T-helper 1 cell treated with Interleukin-12 subunit alpha and Interleukin-12 subunit beta and Interleukin-4 antibody, amounts not matched to agents 30 μg/mL and 1 μg/mL, for 36 hours (primary cell): ENCODE data around the gene PTPRJ.

Source experiments
- H3K27ac Mint-ChIP-seq: one replicate; pipeline ENCODE4 v1.8.0; 2021; ENCODE audit warnings: mild to moderate bottlenecking, mixed read lengths
- H3K27me3 Mint-ChIP-seq: one replicate; pipeline ENCODE4 v1.8.0; 2021; ENCODE audit warnings: low read depth, mixed read lengths
- H3K36me3 Mint-ChIP-seq: one replicate; pipeline ENCODE4 v1.8.0; 2021; ENCODE audit warnings: low read depth, mixed read lengths
- H3K4me1 Mint-ChIP-seq: one replicate; pipeline ENCODE4 v1.8.0; 2021; ENCODE audit warnings: low read depth, mixed read lengths
- H3K4me3 Mint-ChIP-seq: one replicate; pipeline ENCODE4 v1.8.0; 2021; ENCODE audit warnings: mild to moderate bottlenecking, moderate library complexity, mixed read lengths
- H3K9me3 Mint-ChIP-seq: one replicate; pipeline ENCODE4 v1.8.0; 2021; ENCODE audit warnings: mixed read lengths

PTPRJ gene

DNA sequence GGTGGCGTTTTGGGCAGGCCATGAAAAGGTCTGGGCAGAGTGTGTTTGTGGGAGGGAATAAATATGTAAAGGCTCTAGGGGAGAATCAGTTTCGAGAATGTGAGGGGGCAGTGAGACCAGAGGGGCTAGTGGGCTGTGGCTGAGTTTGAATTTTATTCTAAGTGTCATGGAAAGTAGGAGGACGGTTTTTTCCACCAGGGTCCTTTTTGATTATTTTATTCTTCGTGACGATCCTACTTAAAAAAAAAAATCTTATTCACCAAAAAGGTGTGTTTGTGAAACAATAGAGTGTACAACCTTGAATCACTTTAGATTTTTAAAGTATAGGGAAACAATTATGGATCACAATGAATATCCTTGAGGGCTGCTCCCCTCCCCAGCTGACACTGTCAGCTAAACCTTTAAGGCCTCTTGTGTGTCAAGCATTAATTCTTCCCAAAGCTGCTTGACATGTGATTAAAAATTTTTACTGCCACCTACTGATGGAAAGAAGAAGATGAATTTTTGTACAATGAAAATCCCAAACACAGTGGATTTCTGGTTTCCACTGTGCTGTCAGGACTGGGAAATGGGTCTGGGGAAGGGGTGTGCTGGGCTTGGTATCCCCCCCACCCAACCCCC lies 128.8 kb downstream of the PTPRJ start:
- Mint-ChIP-seq H3K4me1 (peaks cover 55% of the 10 kb centered on the region), H3K27me3 (no peaks in the 10 kb centered on the region), H3K9me3 (no peaks in the 10 kb centered on the region), H3K4me3 (peak overlapping the region; percentile 64), H3K27ac (peak overlapping the region; percentile 82), H3K36me3 (peaks cover 25% of the 10 kb centered on the region)

DNA sequence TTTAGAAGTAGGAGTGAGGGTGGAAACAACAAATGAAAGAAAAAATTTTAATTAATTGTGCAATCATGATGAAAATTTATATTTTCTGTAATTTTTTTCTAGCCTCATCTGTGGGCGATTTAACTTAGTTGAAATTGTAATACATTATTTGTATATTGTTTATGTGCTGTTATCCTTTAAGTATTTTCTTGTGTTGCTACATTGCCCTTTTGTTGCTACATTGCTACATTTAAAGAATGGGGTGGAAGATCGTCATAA lies 130.1 kb downstream of the PTPRJ start:
- Mint-ChIP-seq H3K9me3 (peaks cover 12% of the 10 kb centered on the region), H3K36me3 (peaks cover 37% of the 10 kb centered on the region), H3K4me1 (peaks cover 50% of the 10 kb centered on the region), H3K27me3 (no peaks in the 10 kb centered on the region), H3K4me3 (no peak overlapping the region), H3K27ac (no peak overlapping the region)

GRCh38 chr11:48111891-48112290 lies 131.5 kb downstream of the PTPRJ start:
- H3K27ac Mint-ChIP-seq, result no peak overlapping the region
- H3K4me3 Mint-ChIP-seq, result no peak overlapping the region
- peaks cover 42% of the 10 kb centered on the region for H3K4me1 Mint-ChIP-seq
- peaks cover 19% of the 10 kb centered on the region for H3K9me3 Mint-ChIP-seq
- peaks cover 48% of the 10 kb centered on the region for H3K36me3 Mint-ChIP-seq
- H3K27me3 Mint-ChIP-seq, result no peaks in the 10 kb centered on the region

GRCh38 chr11:48114740-48115139 lies 134.4 kb downstream of the PTPRJ start:
- no peaks in the 10 kb centered on the region for H3K27me3 Mint-ChIP-seq
- no peak overlapping the region for H3K4me3 Mint-ChIP-seq
- H3K9me3 Mint-ChIP-seq, result peaks cover 19% of the 10 kb centered on the region
- H3K4me1 Mint-ChIP-seq, result peaks cover 19% of the 10 kb centered on the region
- H3K27ac Mint-ChIP-seq, result no peak overlapping the region
- peaks cover 65% of the 10 kb centered on the region for H3K36me3 Mint-ChIP-seq

- Mint-ChIP-seq H3K4me1 (peaks cover 14% of the 10 kb centered on the region), H3K27me3 (no peaks in the 10 kb centered on the region), H3K9me3 (peaks cover 19% of the 10 kb centered on the region), H3K27ac (no peak overlapping the region), H3K36me3 (peaks cover 74% of the 10 kb centered on the region), H3K4me3 (no peak overlapping the region)
Measured at GRCh38 chr11:48116437-48117228, 136.3 kb downstream of the PTPRJ start.

- H3K36me3 Mint-ChIP-seq, result peaks cover 73% of the 10 kb centered on the region
- no peaks in the 10 kb centered on the region for H3K27me3 Mint-ChIP-seq
- H3K4me3 Mint-ChIP-seq, result no peak overlapping the region
- H3K9me3 Mint-ChIP-seq, result no peaks in the 10 kb centered on the region
- H3K4me1 Mint-ChIP-seq, result peaks cover 6% of the 10 kb centered on the region
- H3K27ac Mint-ChIP-seq, result no peak overlapping the region
Measured at GRCh38 chr11:48122246-48122645, 141.9 kb downstream of the PTPRJ start.

- no peaks in the 10 kb centered on the region for H3K27me3 Mint-ChIP-seq
- H3K27ac Mint-ChIP-seq, result no peak overlapping the region
- no peaks in the 10 kb centered on the region for H3K9me3 Mint-ChIP-seq
- H3K36me3 Mint-ChIP-seq, result peaks cover 76% of the 10 kb centered on the region
- H3K4me3 Mint-ChIP-seq, result no peak overlapping the region
- H3K4me1 Mint-ChIP-seq, result peaks cover 6% of the 10 kb centered on the region
Measured at GRCh38 chr11:48122656-48123055, 142.3 kb downstream of the PTPRJ start.

DNA sequence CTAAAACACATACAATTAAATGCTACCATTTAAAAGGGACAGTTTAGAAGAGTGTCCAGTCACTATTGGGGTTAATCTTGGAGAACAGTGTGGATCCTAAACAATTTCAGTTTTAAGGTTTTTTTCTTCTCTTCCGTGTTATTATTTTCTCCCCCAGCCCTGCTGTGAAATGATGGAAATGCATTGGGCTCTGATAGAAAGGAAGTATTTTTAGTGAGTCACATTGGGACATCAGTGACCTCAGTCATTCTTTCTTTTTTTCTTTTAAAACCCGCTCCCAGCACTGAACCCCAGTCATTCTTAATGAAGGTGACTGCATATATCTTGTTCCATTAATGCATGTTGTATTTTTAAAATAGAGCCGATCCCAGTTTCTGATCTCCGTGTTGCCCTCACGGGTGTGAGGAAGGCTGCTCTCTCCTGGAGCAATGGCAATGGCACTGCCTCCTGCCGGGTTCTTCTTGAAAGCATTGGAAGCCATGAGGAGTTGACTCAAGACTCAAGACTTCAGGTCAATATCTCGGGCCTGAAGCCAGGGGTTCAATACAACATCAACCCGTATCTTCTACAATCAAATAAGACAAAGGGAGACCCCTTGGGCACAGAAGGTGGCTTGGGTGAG lies 143.0 kb downstream of the PTPRJ start:
- Mint-ChIP-seq H3K4me3 (no peak overlapping the region), H3K4me1 (peaks cover 10% of the 10 kb centered on the region), H3K27me3 (no peaks in the 10 kb centered on the region), H3K9me3 (no peaks in the 10 kb centered on the region), H3K36me3 (peaks cover 78% of the 10 kb centered on the region), H3K27ac (no peak overlapping the region)

DNA sequence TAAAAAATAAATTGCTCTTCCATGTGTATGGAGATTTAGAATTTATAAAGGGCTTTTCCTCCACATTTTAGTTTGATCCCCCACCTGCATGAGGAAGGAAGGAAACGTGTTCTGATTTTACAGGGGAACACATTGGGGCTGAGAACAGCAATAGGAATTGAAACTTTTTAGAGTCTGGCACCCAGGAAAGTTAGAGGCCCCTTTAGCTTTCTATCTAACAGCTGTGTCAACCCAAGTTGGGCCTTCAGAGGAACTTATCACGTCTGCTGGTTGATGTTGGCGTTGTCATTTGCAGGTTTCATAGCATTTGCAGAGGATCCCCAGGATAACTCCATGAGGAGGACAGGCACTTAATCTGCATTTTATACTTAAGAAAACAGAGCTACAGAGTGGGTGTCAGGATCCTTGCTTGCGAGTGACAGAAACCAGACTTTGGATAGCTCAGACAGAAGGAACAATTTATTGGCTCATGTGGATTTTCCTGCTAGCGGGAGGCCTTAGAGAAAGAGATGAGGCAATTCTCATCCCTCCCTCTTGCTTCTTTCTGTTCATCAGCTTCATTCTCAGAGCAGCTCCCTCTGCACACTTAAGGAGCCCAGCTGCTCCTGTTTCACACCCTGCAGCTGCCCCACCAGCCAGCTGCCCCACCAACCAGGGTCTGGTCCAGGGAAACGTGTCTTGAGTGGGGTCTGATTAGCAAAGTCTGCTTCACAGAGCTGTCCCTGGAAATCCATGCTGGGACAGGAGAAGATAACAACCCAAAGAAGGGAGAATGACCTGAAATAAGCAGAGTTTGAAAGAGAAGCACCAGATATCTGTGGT lies 143.8 kb downstream of the PTPRJ start:
- Mint-ChIP-seq H3K9me3 (no peaks in the 10 kb centered on the region), H3K4me3 (no peak overlapping the region), H3K27ac (no peak overlapping the region), H3K36me3 (peaks cover 77% of the 10 kb centered on the region), H3K27me3 (no peaks in the 10 kb centered on the region), H3K4me1 (peaks cover 15% of the 10 kb centered on the region)

DNA sequence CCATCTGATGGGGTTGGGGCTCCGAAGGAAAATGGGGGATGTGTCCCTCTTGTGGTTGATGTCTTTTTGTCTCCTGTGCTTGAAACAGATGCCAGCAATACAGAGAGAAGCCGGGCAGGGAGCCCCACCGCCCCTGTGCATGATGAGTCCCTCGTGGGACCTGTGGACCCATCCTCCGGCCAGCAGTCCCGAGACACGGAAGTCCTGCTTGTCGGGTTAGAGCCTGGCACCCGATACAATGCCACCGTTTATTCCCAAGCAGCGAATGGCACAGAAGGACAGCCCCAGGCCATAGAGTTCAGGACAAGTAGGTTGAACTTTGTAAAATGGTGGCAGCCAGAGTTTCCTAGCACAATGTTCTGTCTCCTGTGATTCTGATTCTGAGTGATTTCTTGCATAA lies 144.5 kb downstream of the PTPRJ start:
- Mint-ChIP-seq H3K27ac (no peak overlapping the region), H3K9me3 (no peaks in the 10 kb centered on the region)

DNA sequence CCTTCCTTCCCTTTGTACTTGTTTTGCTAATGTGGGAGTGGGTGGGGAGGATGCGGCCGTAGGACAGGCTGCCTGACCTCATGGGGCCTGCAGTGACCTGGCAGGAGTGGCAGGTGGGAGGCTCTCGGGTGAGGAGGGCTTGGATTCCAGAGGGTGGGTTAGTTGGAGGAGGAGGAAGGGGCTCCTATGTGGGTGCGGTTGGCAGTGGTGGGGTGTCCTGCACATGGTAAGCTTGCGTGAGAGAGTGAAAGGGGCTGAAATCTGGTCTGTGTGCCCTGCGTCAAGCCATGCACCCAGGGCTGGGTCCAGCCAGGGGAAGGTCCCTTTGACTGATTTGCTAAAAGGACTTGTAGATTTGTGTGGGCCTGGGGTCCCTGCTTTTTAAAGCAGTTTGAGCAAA lies 145.5 kb downstream of the PTPRJ start:
- H3K27me3 Mint-ChIP-seq, result no peaks in the 10 kb centered on the region
- peaks cover 25% of the 10 kb centered on the region for H3K4me1 Mint-ChIP-seq
- peaks cover 74% of the 10 kb centered on the region for H3K36me3 Mint-ChIP-seq
- no peaks in the 10 kb centered on the region for H3K9me3 Mint-ChIP-seq
- H3K27ac Mint-ChIP-seq, result no peak overlapping the region
- no peak overlapping the region for H3K4me3 Mint-ChIP-seq

More for the DNA sequence above, 144.5 kb downstream of the PTPRJ start:
- peaks cover 20% of the 10 kb centered on the region for H3K4me1 Mint-ChIP-seq
- peaks cover 74% of the 10 kb centered on the region for H3K36me3 Mint-ChIP-seq
- no peaks in the 10 kb centered on the region for H3K27me3 Mint-ChIP-seq
- no peak overlapping the region for H3K4me3 Mint-ChIP-seq

- H3K4me1 Mint-ChIP-seq, result peaks cover 23% of the 10 kb centered on the region
- no peaks in the 10 kb centered on the region for H3K9me3 Mint-ChIP-seq
- no peaks in the 10 kb centered on the region for H3K27me3 Mint-ChIP-seq
- H3K4me3 Mint-ChIP-seq, result no peak overlapping the region
- no peak overlapping the region for H3K27ac Mint-ChIP-seq
- H3K36me3 Mint-ChIP-seq, result peaks cover 64% of the 10 kb centered on the region
Measured at GRCh38 chr11:48127521-48128183, 147.3 kb downstream of the PTPRJ start.

GRCh38 chr11:48129697-48130395 lies 149.5 kb downstream of the PTPRJ start:
- Mint-ChIP-seq H3K9me3 (no peaks in the 10 kb centered on the region), H3K4me3 (no peak overlapping the region), H3K27ac (peak overlapping the region; percentile 21), H3K36me3 (peaks cover 60% of the 10 kb centered on the region), H3K4me1 (peaks cover 23% of the 10 kb centered on the region), H3K27me3 (no peaks in the 10 kb centered on the region)
